C4-2B (cell line): ENCODE data around the gene PROM1.

Experiments
- H3K27ac ChIP-seq: fragments of 450-650 bp; 2 replicates; pipeline ENCODE4 v1.5.1; 2017
- ZFX ChIP-seq: fragments of 450-650 bp; IDR thresholded peaks from 2 replicates; pipeline ENCODE4 v1.6.1; 2017
- TF ChIP-seq, protein P1 (sequence below): fragments of 450-650 bp; conservative IDR thresholded peaks from 2 replicates; pipeline ENCODE4 v1.5.1; 2017; ENCODE audit warnings: mild to moderate bottlenecking

PROM1 gene

DNA sequence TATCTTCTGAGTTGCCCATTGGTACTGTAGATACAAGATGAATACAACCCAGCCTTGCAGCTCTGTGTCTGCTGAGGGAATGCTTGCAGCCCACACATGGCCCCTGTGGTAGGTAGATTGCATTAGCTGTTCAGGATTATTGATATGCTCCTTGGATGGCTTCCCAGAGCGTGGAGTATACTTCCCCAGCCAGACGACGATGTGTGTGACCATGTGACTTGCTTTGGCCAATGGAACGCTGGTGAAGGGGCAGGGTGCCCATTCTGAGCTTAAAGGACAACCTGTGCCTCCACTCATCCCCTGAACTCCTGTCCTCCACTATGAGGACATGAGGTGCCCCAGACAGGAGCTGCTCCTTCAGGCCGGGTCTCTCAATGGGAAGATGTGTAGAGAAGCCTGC lies 96.9 kb downstream of the PROM1 start:
- H3K27ac ChIP-seq: no peak overlapping the region
- TF ChIP-seq, protein P1, sequence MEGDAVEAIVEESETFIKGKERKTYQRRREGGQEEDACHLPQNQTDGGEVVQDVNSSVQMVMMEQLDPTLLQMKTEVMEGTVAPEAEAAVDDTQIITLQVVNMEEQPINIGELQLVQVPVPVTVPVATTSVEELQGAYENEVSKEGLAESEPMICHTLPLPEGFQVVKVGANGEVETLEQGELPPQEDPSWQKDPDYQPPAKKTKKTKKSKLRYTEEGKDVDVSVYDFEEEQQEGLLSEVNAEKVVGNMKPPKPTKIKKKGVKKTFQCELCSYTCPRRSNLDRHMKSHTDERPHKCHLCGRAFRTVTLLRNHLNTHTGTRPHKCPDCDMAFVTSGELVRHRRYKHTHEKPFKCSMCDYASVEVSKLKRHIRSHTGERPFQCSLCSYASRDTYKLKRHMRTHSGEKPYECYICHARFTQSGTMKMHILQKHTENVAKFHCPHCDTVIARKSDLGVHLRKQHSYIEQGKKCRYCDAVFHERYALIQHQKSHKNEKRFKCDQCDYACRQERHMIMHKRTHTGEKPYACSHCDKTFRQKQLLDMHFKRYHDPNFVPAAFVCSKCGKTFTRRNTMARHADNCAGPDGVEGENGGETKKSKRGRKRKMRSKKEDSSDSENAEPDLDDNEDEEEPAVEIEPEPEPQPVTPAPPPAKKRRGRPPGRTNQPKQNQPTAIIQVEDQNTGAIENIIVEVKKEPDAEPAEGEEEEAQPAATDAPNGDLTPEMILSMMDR: no peak
- TF ChIP-seq ZFX: no peak

- TF ChIP-seq, protein P1: no peak
- no peak for TF ChIP-seq ZFX
Measured at GRCh38 chr4:15983610-15984009, 100.2 kb downstream of the PROM1 start.

GRCh38 chr4:15982842-15983524 lies 100.8 kb downstream of the PROM1 start:
- no peak overlapping the region for H3K27ac ChIP-seq
- TF ChIP-seq ZFX: no peak
- TF ChIP-seq, protein P1: no peak

More at GRCh38 chr4:15983610-15984009, 100.2 kb downstream of the PROM1 start:
- H3K27ac ChIP-seq: no peak overlapping the region

GRCh38 chr4:15976456-15977447 lies 107.1 kb downstream of the PROM1 start:
- H3K27ac ChIP-seq: no peak overlapping the region
- TF ChIP-seq ZFX: no peak
- TF ChIP-seq, protein P1: no peak

- no peak overlapping the region for H3K27ac ChIP-seq
- TF ChIP-seq, protein P1: no peak
- no peak for TF ChIP-seq ZFX
Measured at GRCh38 chr4:15971068-15971801, 112.6 kb downstream of the PROM1 start.

- TF ChIP-seq, protein P1: no peak
- TF ChIP-seq ZFX: no peak
- H3K27ac ChIP-seq: no peak overlapping the region
Measured at GRCh38 chr4:15968551-15969300, 115.1 kb downstream of the PROM1 start.
